ENCODE measurements around the gene CDSN.
A peak's percentile ranks its signal among the peaks of the same experiment; 100 is the strongest.

CDSN gene

DNA sequence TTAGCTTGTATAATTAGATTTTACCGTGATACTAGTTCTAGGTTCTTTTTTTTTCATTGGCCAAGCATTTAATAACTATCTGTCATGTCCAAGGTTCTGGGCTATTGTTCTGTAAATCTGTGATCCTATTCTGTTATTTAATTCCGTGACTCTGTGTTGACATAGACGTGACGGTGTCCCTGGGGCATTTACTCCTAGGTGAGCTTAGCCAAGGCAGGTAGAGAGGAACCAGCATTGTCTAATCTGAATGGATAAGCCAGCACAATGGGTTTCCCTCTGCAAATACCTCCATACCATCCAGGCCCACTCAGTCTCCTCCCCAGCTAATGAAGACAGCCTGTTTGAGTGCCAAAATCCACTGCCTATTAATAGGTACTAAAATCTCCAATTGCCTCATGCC, 8.9 kb upstream of the CDSN start:
- Mint-ChIP-seq H3K27ac (no peak overlapping the region), H3K9me3 (no peaks in the 10 kb centered on the region), H3K4me3 (no peak overlapping the region), H3K36me3 (no peaks in the 10 kb centered on the region), H3K4me1 (peaks cover 21% of the 10 kb centered on the region), H3K27me3 (peaks cover 31% of the 10 kb centered on the region)
- ATAC-seq, result no peak

DNA sequence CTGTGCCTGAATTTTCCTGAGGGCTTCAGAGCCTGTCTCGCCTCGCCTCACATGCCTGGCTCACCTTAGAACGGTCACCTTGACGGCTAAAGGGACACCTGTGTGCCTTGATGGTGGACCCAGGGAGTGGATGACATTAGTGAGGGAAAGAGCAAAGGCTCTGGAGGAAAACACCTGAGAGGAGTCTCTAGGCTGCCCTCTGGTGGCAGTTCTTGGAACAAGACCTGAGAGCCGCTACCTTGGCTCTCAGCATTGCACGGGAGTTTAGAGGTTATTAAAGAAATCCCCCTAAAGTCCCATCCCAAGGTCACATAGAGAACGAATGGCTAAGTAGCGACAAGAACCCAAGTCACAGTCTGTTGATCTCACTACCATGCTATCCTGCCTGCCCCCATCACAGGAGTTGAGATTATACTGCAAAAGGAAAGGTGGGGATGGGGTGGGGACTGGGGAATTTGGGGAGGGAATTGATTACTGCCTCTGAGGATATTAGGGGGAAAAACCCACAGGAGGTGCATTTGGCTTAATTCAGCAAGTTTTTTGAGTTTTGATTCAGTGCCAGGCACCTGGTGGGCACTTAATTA, 7.9 kb upstream of the CDSN start:
- Mint-ChIP-seq H3K27ac (no peak overlapping the region), H3K9me3 (no peaks in the 10 kb centered on the region), H3K27me3 (peaks cover 41% of the 10 kb centered on the region), H3K4me3 (no peak overlapping the region), H3K4me1 (peaks cover 21% of the 10 kb centered on the region), H3K36me3 (no peaks in the 10 kb centered on the region)
- ATAC-seq, result no peak

DNA sequence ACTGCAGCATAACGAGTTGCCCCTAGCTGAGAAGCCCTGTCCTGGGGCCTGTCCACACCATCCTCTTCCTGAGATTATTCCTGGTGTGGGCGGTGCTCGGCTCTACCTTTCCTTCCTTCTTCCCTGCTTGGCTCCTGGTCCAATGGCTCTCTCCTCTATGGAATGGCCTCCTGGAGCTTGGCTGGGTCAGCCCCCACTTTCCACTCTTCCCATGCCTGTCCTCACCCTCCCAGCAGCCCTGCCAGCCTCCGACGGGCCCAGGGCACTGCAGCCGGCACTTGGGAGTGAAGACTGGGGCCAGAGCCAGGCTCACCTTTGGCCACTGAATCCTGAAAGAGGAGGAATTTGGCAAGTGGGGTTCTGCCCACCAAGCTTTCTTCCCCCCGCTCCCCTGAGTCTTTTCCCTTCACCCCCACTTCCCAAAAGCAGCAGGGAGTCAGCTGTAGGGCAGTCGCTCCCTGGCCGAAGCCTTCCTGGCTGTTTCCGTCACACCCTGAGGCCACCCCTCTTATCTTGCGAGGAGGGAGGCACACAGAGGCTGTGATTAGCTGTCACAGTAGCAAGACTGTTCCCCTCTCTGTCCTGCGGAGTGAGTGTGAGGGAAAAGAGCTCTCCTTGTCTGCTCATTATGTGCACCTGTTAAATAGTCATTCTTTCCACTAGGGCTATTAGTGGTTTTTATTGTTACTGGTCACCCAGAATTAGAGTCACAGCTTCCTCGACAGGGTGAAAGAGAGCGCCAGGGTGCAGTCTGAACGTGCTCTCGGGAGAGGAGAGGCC, 6.3 kb upstream of the CDSN start:
- peak overlapping the region; percentile 14 for H3K27ac Mint-ChIP-seq
- H3K4me1 Mint-ChIP-seq, result peaks cover 21% of the 10 kb centered on the region
- no peak overlapping the region for H3K4me3 Mint-ChIP-seq
- H3K27me3 Mint-ChIP-seq, result peaks cover 50% of the 10 kb centered on the region
- ATAC-seq, result peak; percentile 7
- no peaks in the 10 kb centered on the region for H3K36me3 Mint-ChIP-seq
- H3K9me3 Mint-ChIP-seq, result no peaks in the 10 kb centered on the region

DNA sequence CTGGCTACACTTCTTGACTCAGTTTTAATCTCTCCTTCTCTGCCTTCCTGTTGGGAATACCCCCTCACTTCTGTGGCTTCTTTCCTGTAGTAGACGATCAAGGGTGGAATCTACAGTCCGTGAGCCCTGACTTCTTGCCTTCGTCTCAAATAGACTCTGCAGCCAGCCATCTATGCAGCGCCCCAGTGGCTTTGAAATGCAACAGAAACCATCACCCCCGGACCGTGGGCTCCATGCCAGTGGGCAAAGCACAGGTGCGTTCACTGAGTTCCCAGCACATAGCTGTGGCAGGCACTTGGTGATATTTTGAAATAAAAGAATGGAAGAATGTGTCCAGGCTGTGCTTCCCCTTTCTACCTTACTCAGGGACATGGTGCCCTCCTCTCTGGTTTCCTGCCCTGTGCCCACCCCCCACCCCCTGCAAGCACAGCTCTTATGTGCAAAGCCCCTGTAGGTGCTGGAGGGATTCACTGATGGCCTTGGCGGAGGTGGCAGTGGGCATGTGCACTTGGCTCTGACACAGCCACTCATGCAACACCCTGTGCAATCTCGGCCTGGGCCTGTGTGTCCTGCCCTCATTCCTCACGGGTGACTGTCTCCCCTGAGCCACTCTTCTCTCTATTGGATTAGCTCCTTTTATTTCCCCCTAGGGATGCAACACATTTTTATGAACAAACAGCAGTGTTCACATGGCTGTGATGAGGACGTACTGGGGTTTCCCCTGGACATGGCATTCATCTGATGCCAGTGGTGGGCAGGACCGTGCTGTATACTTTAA, 5.5 kb upstream of the CDSN start:
- H3K4me1 Mint-ChIP-seq, result peaks cover 21% of the 10 kb centered on the region
- ATAC-seq, result no peak
- no peaks in the 10 kb centered on the region for H3K9me3 Mint-ChIP-seq
- H3K36me3 Mint-ChIP-seq, result no peaks in the 10 kb centered on the region
- no peak overlapping the region for H3K4me3 Mint-ChIP-seq
- H3K27ac Mint-ChIP-seq, result no peak overlapping the region
- H3K27me3 Mint-ChIP-seq, result peaks cover 48% of the 10 kb centered on the region

DNA sequence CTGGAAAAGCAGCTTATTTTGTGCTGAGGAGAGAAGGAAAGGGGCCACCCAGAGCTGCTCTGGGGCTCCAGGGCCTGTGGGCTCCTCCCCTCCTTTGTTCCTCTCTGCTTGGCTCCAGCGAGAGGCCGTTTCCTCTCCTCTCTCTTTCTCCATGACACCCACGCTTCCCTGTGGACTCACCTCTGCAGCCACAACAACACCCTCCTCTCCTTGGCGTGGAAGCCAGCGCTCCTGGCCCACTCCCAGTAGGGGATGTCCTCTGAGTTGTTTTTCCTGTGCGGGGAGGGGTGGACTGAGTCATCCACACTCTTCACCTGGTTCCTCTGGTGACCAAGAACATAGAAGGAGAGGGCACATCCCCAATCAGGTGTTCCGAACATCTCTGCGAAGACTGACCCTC, 4.9 kb upstream of the CDSN start:
- Mint-ChIP-seq H3K36me3 (no peaks in the 10 kb centered on the region), H3K27ac (no peak overlapping the region), H3K27me3 (peaks cover 44% of the 10 kb centered on the region), H3K4me1 (peaks cover 21% of the 10 kb centered on the region), H3K4me3 (no peak overlapping the region), H3K9me3 (no peaks in the 10 kb centered on the region)
- no peak for ATAC-seq

DNA sequence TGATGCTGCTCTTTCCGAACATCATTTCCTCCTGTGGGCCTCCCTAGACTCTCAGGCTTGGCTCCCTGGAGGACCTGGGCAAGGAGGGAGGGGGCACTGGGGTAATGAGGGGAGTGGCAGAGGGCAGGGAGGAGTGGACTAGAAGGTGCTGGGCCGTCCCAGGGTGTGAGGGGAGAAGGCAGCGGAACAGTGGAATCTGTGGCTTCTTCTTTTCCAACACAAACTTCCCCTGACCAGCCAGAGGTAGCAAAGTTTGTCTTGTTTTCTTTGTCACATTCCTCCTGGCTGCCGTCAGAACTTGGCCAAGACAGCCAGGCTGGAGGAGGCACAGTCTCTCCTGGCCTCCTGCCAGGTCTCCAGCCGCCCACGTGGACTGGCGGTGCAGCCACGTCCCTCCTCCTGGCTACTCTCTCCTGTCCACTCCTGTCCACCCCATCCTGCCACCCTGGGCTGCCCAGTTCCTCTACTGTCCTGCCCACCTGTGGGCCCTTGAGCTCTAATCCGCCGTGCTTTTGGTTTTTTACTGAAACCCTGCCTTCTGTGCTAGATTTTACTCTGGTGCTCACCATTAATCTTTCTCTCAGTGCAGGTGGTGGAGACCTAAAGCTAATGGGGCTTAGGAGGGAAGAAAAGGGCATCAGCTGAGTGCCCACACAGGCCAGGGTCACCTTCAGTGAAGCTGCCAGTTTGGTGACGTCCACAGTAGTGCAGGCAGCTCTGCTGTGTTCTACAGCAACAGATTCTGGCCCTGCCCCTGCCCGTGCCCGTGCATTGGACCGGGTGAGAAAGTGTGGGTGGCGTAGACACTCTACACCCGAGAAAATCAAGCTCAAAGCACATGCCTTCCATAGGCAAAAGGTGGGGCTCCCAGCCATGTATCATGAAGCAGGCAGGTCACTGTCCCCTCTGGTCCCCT, 2.8 kb upstream of the CDSN start:
- Mint-ChIP-seq H3K9me3 (no peaks in the 10 kb centered on the region), H3K27ac (no peak overlapping the region), H3K36me3 (no peaks in the 10 kb centered on the region), H3K4me1 (peaks cover 19% of the 10 kb centered on the region), H3K27me3 (peaks cover 57% of the 10 kb centered on the region), H3K4me3 (no peak overlapping the region)
- ATAC-seq, result no peak

DNA sequence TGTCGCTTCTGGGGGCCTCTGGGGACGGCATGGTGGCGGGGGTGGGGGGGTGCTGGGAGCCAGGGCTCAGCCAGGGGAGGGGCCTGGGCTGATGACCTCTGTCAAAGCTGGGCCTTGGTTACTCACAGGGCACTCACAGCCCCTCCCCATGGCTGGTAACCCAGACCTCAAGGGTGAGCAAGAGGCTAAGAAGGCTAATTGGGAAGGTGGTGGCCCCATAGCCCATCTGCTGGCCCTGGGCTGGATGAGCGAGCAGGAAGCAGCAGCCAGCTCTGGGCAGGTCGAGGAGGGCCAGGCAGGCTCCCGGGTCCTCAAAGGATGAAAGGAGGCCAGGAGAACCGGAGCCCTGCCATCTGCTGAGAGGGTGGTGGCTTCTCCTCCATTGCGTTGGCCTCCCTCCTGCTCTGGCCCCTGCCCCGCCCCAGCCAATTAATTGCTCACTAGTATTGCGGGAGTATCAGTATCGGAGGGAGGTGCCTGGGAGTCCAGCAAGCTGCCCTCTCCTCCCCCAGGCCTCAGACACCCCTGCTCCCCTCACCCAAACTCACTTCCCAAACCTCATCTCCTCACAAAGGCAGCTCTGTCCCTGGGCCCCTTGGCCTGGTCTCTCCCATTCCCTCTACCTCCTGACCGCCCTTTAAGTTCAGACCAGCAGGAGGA, 1.0 kb upstream of the CDSN start:
- H3K9me3 Mint-ChIP-seq, result no peaks in the 10 kb centered on the region
- no peak for ATAC-seq
- peaks cover 7% of the 10 kb centered on the region for H3K4me1 Mint-ChIP-seq
- H3K36me3 Mint-ChIP-seq, result no peaks in the 10 kb centered on the region
- H3K27me3 Mint-ChIP-seq, result peaks cover 56% of the 10 kb centered on the region
- no peak overlapping the region for H3K27ac Mint-ChIP-seq
- H3K4me3 Mint-ChIP-seq, result no peak overlapping the region

DNA sequence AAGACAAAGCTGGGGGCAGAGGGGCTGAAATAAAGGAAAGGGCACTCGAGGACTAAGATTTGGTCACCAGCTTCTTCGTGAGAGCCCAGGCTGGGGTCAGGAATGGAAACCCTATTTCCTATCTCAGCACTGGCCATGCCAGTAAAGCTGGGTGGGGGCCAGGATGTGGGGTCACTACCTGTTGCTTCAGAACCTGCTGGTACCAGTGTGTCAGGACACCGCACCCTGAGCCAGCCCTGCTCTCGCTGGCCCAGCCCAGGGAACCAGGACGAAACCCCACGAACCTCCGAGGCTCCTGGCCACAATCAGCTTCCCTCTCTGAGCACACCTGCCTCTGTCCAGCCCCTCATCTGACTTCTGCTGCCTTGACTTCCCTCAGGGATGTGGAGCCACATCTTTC, 2.1 kb downstream of the CDSN start:
- peaks cover 17% of the 10 kb centered on the region for H3K4me1 Mint-ChIP-seq
- no peak overlapping the region for H3K4me3 Mint-ChIP-seq
- no peak overlapping the region for H3K27ac Mint-ChIP-seq
- no peaks in the 10 kb centered on the region for H3K36me3 Mint-ChIP-seq
- no peaks in the 10 kb centered on the region for H3K9me3 Mint-ChIP-seq
- no peak for ATAC-seq
- H3K27me3 Mint-ChIP-seq, result peaks cover 62% of the 10 kb centered on the region

DNA sequence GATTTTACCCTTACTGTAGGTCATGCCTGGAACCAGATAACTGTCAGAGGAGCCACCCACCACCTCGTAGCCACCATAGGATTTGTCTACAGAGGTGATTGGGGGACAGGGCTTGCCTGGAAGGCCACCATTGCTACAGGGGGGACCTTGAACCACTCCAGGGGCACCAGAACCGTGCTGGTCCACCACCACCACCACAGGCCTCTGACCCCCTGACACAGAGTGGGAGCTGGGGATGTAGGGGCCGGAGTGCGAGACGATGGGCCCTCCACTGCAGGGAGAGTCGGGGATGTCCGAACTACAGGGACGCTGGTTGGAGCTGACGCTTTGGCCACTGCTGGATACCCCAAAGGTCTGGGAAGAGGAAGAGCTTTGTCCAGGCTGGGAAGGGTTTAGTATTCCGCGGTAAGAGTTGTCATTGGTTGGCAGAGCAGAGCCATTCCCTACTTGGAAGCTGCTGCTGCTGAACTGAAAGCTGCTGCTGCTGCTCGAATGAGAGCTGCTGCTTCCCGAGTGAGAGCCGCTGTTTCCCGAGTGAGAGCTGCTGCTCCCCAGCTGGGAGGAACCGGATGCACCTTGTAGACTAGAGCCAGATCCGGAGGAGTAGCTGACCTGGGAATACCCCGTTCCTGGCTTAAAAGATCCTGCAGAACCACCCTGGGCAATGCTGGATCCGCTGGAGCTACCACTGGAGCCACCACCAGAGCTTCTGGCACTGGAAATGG, 3.4 kb downstream of the CDSN start:
- H3K4me3 Mint-ChIP-seq, result no peak overlapping the region
- H3K27me3 Mint-ChIP-seq, result peaks cover 69% of the 10 kb centered on the region
- no peak overlapping the region for H3K27ac Mint-ChIP-seq
- no peaks in the 10 kb centered on the region for H3K9me3 Mint-ChIP-seq
- no peaks in the 10 kb centered on the region for H3K36me3 Mint-ChIP-seq
- ATAC-seq, result no peak
- peaks cover 17% of the 10 kb centered on the region for H3K4me1 Mint-ChIP-seq

DNA sequence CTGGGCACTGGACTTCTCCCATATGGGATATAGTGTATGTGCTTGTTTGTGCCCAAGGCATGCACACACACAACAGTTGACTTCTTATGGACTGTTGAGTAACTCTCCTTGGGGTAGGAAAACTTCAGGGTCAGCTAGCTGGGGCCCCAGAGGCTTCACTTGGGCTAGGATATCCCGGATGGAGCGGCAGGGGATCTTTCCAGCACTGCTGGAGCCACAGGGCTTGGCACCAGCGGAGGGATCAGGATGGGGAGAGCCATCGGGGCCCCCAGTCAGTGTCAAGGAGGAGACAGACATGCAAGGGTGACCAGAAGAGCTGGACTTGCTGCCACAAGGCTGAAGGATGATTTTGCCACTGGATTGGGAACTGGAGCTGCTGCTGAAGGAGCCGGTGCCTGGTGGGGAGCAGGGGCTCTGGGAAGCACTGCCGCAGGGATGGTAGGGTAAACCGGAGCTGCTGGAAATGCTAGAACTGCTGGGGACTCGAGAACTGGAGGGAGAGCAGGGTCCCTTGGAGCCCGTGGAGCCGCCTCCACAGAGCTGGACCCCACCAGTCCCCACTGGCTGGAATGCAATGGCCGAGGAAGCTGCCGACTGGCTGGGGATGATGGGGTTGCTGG, 4.2 kb downstream of the CDSN start:
- Mint-ChIP-seq H3K27ac (peak overlapping the region; percentile 11), H3K9me3 (no peaks in the 10 kb centered on the region), H3K27me3 (peaks cover 70% of the 10 kb centered on the region), H3K36me3 (no peaks in the 10 kb centered on the region), H3K4me1 (peaks cover 17% of the 10 kb centered on the region), H3K4me3 (no peak overlapping the region)
- ATAC-seq, result no peak

DNA sequence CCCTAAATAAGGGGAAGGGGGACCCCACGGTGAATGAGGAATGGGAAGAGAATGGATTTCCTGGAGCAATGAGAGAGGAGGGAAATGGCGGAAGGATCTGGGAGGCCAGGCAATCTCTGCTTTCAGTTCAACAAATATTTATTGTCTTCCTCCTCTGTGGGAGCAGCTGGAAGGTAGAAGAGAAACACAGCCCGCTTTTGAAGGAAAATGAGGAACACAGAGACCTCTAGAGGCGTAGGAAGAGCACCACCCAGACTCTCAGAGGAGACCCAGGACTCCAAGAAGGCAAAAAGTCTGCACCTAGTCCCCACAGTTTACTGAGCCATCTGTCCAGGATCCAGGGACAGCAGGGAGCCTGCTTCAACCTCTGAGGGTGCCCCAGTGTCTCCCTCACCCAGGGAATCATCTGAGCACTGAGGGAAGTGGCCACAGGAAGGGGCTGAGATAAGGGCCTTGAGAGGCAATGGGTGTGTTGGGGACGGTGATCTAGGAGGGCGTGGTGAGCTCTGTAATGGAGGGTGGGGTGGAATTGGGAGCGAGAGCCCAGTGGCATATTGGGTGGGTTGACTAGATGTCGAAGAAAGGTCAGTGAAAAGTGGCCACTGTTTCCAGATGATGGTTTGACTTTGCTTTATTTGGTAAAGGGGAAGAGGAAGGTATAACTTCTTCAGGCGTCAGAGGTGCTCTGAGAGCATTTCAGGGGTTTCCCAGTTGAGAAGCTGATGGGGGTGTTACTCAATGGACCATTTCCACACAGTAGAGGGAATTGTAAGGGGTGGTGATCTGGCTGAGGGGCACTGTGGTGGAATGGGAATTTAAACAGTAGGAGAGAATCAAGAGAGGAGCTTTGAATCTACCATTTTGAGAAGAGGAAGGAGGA, 5.0 kb downstream of the CDSN start:
- H3K4me3 Mint-ChIP-seq, result no peak overlapping the region
- H3K4me1 Mint-ChIP-seq, result peaks cover 17% of the 10 kb centered on the region
- H3K27ac Mint-ChIP-seq, result peak overlapping the region; percentile 11
- ATAC-seq, result peak; percentile 52
- no peaks in the 10 kb centered on the region for H3K36me3 Mint-ChIP-seq
- peaks cover 78% of the 10 kb centered on the region for H3K27me3 Mint-ChIP-seq
- no peaks in the 10 kb centered on the region for H3K9me3 Mint-ChIP-seq

DNA sequence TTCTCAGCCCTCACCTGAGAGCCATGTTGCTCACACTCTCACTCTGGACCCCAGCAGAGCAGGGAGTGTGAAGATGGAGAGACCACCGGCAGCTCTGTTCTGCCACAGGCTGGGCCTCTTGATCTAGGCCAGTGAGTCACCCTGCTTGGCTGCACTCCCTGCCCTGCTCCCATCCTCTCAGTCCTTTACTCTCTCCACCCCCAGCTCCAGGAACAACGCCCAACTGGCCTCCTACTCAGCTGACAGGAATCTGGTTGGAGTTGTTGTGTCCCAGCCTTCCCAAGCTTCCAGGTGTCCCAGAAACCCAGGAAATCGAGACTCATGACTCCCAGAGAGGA, 5.7 kb downstream of the CDSN start, which contains the start of gene PSORS1C1:
Gene PSORS1C1, plus strand, starts transcription at position 260 of the 338 bp plus-strand sequence. CDS start 14,833 bp downstream, outside the sequence.
- Mint-ChIP-seq H3K36me3 (no peaks in the 10 kb centered on the region), H3K27ac (peak within 1 kb of the TSS; percentile 11), H3K27me3 (peaks cover 85% of the 10 kb centered on the region), H3K4me1 (peaks cover 17% of the 10 kb centered on the region), H3K9me3 (no peaks in the 10 kb centered on the region), H3K4me3 (no peak within 1 kb of the TSS)
- ATAC-seq, result no peak
